COLO668 (cell line): ENCODE results near the gene SIGLEC11.
A peak's percentile ranks its signal among the peaks of the same experiment; 100 is the strongest.
"Not testable (repeated sequence)": the region's sequence is repeated elsewhere in the genome, so short reads cannot be mapped to it uniquely, and the experiment has no call there.

Experiments used
- DNase-seq: peaks from one replicate; lab custom pipeline; 2025; ENCODE audit not compliant: unreplicated experiment; lab: John Stamatoyannopoulos, UW

Gene SIGLEC11

DNA sequence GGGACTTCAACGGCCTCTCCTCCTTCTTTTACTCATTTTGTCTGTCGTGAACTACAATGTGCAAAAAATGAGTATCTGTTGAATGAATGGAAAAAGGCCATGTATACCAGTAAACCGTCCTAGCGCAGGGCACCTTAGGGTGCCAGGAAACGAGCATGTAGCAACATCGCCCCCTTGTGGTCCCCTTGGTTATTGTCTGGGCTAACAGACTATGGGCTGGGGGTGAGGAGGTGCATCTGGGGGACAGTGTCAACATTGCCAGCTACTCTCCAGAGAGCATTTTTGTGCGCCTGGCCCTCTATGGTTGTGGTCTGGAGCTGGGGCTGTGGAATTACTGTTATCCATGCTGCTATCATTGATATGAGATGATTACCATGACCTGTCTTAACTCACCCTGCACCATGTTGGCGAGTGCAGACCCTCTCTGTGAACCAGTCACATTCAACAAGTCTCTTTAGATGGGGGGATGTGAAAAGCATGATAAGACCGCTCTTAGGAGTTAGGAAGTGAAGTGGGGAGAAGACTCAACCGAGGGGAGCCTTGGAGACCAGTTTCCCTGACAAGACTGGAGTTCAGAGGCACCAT is 22.8 kb upstream of the SIGLEC11 start:
- peak; percentile 65 for DNase-seq

DNA sequence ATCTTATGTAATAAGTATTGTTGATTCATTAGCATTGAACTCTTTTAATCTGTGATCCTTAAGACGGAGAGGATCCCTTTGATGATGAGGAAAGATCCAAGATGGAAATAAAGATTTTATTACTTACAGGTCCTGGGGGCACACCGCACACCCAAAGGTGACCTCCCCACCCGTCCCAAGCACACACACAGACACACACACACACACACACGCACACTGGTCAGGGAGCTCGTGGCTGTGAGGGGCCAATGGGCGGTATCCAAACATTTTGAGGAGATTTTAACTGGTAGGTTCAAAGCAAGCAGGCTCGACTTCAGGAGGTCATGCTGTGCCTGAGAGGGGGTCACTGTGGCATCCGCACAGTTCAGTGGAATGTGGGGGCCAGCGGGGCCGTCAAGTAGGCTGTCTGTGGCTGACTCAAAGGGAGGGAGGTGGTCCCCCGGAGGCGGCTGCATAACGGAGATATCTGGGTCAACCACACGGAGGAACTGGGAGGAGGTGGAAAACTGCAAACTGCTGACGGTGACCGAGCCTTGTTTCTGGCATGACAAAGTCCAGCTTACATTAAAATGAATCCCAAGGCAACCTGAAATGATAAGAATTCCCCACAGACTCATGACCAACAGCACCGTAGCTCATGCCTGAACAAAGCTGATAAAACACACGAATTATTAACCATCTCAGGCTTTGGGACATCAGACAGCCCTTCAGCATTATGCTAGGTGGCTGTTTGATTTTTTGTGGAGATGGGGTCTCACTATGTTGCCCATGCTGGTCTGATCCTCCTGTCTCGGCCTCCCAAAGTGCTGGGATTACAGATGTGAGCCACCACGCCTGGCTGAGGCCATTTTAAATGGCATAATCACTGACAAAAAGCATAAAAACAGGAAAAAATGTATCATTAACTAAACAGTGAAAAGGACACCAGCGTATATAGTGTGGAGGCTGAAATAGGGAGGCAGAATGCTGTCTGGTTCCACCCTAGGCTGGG is 20.9 kb upstream of the SIGLEC11 start:
- DNase-seq, result no peak

DNA sequence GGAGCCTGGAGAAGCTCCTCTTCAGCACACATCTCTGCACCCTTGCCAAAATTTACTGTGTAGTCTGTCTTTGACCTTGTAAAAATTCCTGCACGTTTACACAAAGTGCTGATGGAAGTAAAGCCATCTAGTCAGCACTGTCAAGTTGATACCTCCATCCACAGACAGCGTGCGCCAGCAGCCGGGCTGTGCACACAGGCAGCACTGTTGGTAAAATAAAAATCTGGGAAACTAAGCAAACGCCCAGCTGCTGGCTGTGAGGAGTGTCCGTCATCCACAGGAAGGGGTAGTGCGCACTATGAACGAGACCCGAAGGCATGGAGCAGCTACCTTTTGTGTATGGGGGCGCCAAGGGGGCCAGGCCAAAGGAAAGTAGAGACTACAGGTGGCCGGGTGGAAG is 17.4 kb upstream of the SIGLEC11 start:
- DNase-seq, result no peak

DNA sequence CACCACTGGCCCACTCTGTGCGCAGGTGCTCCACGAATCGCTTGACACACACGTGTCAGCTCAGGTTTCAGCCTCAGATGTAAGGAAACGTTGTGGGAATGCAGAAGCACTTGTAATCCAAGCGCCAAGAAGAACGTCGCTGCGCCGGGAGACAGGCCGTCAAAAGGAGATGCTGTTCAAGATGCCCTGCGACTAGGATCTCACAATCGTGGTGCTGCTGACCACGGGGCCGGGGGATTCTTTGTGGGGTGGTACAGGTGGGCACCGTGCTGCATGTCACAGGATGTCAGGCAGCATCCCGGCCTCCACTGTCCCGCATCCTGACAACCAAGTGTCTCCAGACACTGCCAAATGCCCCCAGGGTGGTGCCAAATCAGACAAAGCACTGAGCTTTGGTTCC is 16.9 kb upstream of the SIGLEC11 start:
- DNase-seq, result no peak

DNA sequence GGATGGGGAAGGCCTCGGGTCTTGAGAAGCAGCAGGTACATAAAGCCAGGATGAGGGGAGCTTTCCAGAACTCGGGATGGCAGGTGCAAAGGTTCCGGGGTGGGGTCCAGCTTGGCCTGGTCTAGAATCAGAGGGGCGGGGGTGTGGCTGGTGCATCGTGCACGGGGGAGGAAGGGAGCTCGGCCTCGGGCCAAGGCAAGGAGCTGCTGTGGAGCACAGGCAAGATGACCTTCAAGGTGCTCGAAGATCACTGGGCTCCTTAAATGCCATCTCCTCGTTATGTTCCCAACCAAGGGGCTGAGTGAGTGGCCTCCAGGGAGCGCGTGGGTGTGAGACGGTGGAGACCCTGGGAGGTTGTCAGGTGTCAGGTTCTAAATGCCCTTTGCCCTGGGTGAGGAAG is 16.1 kb upstream of the SIGLEC11 start:
- no peak for DNase-seq

DNA sequence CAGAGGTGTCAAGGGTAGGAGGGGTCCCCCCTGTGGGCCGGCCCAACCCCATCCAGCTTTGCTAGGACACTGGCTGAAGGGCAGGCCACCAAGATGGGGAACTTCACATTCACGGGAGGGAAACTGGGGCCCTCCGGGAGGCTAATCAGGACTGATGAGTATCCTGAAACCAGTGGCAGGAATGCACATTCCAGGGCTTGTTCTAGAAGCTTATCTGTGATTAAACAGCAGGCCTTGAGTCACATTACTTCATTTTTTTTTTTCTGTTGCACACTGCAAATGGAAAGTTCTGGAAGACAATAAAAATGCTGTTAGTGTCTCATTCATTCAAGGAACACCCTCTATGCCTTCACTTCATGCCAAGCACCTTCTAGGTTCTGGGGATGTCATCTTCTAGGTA is 15.5 kb upstream of the SIGLEC11 start:
- no peak for DNase-seq

DNA sequence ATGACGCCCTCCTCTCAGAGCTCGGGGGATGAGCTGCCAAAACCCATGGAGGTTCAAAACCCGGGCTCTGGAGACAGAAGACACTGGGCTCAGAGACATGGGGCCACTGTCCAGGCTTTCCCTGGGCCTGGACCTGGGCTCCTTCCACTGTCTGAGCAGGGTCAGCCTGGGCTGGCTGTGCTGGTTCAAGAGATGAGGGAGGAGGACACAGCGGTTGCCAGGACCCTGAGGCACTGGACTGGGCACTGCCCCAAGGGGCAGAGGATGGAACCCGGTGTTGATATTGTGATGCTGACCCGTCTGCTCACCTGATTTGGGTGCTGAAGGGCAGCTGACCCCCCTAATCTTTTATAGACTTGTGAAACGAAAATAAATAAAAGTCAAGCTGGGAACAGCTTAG is 14.1 kb upstream of the SIGLEC11 start:
- no peak for DNase-seq

DNA sequence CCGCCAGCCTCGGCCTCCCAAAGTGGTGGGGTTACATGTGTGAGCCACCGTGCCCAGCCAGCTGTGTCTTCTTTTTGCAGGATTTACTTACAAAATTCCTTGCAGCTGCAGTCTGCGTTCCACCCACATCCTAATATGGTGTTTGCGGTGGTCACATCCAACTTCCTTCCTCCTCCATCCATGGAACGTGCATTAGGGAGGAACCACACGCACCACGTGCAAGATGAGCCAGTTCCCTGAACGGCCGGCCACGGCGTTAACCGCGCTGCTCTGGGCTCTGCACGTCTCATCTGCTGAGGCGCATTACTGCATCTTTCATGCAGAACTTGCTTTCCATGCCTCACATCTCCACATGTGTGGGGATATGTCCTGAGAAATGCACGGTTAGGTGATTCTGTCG is 13.0 kb upstream of the SIGLEC11 start:
- DNase-seq, result no peak

DNA sequence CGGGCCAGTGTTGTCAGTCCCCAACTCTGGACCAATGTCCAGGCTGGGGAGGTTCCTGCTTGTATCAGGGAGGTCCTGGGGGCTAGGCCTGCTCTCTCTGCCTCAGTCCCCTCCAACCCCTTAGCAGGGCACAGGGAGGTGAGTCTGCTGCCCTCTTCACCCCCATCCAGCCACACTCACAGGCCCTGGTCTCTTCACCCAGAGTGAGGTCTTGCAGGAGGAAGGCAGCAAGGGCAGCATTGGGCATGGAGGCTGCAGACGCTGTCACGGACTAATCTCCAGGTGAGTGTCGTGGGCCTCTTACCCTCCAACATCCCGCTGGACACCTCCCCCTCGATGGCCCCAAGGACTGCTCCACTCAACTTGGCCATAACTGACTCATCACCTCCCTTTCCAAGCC is 11.9 kb upstream of the SIGLEC11 start:
- DNase-seq, result no peak

DNA sequence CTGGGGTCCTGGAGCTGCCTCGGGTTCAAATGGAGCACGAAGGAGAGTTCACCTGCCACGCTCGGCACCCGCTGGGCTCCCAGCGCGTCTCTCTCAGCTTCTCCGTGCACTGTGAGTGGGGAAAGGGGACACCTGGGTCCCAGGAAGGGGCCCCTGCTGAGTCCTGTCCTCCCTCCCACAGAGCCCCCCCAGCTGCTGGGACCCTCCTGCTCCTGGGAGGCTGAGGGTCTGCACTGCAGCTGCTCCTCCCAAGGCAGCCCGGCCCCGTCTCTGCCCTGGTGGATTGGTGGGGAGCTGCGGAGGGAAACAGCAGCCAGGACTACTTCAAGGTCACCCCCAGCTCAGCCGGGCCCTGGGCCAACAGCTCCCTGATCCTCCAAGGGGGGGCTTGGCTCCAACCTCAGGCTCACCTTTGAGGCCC is 11.0 kb upstream of the SIGLEC11 start:
- DNase-seq, result no peak

DNA sequence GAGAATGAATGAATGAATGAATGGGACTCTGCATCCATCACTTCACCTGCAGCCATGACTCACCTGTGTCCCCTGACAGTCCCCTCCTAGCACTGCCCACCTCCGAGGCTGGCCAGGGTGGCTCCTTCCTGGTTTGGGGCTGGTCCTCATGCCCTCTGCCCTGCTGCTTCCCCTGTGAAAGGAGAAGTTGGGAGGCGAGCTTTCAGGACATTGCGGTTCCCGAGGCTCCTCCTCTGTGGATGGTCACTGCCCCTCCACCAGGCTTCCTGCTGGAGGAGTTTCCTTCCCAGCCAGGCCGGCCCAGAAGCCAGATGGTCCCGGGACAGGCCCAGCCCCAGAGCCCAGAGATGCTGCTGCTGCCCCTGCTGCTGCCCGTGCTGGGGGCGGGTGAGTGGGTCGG is 8.4 kb upstream of the SIGLEC11 start:
- not testable (repeated sequence) for DNase-seq

DNA sequence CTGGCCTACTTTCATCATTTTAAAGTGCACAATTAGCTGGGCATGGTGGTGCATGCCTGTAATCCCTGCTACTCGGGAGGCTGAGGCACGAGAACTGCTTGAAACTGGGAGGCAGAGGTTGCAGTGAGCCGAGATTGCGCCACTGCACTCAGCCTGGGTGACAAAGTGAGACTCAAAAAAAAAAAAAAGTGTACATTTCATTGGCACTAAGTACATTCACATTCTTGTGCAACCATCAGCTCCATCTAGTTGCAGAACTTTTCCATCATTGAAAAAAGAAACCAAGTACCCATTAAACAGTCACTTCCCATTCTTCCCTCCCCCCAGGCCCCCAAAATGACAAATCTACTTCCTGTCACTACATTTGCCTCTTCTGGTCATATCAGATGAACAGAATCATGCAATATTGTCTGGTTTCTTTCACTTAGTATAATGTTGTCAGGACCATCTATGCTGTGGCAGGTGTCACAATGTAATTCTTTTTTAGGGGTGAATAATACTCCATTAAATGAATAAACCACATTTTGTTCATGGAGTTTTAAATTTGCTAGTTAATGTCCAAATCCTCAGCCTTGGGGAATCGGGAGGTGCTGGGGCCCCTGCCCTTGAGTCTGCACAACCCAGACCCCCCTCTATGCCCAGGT is 7.4 kb upstream of the SIGLEC11 start:
- DNase-seq, result no peak

DNA sequence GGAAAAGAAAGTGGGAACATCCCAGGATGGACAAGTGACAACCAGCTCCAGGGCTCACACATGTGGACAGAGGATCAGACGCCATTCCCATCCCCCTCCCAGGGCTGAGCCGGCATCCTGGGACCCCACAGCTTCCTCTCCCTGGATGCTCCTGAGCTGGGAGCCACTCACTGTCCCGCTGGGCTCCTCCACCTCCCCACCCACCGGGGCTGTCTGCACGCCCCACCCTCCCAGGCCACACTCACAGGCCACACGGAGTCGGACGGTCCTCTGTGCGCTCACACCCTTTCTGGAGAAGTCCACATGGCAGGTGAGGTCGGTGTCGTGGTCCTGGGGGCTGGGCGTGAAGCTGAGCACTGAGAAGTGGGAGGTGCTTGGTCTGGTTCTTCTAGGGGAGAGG is 1.1 kb downstream of the SIGLEC11 start:
- DNase-seq, result not testable (repeated sequence)

DNA sequence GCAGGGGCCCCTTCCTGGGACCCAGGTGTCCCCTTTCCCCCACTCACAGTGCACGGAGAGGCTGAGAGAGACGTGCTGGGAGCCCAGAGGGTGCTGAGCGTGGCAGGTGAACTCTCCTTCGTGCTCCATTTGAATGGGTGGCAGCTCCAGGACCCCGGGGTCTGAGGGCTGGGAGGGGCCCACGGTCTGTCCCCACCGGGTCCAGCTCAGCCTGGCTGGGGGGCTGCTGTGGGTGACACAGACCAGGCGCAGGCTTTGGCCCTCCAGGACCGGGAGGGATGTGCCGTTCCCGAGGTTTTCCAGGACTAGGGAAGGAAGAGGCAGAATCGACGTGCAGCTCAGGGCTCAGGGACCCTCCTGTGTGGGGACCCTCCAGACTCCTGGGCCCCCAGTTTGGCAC is 2.4 kb downstream of the SIGLEC11 start:
- DNase-seq, result not testable (repeated sequence)

DNA sequence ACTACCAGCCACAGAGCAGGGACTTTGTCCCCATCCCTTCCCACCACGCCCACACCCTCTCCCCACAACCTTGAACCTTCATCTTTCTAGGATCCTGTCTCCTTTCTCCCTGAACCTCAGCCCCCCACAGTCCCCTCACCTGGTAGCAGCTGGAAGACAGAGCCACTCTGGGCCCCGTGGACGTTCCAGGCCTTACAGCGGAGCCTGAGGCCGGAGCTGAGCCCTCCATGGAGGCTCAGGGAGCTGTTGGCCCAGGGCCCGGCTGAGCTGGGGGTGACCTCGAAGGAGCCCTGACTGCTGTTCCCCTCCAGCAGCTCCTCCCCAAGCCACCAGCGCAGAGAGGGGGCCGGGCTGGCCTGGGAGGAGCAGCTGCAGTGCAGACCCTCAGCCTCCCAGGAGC is 2.8 kb downstream of the SIGLEC11 start:
- not testable (repeated sequence) for DNase-seq

DNA sequence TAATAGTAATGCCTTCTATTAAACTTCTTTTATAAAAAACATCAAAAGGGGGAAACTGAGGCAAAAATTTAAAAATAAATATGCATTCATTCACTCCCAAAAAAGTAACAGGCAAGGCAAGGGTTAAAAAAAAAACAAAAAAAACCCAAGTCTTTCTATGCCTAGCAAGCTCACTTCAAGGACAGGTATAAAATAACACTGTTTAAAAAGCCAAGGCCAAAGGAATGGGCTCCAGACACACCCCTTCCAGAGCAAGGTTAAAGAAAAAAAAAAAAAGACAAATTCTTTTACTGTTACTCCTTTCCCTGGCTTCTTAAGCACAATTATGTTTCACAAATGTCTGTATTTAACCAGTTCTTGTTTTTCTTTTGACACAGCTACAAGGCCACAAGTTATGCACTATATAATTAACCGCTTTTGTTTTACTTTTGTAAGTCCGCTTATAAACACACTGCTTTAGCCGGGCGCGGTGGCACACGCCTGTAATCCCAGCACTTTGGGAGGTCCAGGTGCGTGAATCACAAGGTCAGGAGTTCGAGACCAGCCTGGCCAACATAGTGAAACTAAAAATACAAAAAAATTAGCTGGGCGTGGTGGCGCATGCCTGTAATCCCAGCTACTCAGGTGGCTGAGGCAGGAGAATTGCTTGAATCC is 3.6 kb downstream of the SIGLEC11 start:
- DNase-seq, result no peak

DNA sequence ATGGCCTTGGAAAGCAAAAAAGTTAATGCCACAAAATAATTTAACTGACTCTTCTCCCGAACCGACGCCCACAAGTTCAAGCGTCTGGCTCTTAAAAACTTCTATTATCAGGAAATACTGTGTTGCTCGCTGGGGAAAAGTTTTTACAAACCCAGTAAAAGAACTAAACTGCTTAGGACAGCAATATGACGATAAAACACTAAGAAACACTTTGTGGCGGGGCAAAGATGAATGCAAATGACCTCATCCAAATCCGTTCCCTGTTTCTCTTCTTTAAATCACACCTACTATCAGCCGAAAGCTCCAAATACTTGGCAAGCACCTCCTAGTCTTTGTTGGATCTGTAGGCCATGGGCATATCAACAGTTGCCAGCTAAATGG is 4.9 kb downstream of the SIGLEC11 start:
- DNase-seq, result no peak

DNA sequence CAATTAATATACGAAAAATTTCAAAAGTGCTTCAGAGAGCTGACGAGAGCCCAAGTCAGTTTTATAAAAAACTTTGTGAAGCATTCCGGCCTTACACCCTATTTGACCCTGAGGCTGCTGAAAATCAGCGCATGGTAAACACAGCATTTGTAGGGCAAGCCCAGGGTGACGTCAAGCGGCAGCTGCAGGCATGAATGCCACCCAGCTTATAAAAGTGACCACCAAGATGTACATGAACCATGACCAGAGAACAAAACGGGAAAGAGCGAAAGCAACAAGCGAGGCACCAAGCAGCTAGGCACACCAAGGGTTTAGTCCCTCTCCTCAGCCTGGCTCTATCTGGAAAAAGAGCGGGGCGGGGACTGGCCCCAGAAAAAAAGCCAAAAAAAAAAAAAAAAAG is 6.0 kb downstream of the SIGLEC11 start:
- peak; percentile 62 for DNase-seq

DNA sequence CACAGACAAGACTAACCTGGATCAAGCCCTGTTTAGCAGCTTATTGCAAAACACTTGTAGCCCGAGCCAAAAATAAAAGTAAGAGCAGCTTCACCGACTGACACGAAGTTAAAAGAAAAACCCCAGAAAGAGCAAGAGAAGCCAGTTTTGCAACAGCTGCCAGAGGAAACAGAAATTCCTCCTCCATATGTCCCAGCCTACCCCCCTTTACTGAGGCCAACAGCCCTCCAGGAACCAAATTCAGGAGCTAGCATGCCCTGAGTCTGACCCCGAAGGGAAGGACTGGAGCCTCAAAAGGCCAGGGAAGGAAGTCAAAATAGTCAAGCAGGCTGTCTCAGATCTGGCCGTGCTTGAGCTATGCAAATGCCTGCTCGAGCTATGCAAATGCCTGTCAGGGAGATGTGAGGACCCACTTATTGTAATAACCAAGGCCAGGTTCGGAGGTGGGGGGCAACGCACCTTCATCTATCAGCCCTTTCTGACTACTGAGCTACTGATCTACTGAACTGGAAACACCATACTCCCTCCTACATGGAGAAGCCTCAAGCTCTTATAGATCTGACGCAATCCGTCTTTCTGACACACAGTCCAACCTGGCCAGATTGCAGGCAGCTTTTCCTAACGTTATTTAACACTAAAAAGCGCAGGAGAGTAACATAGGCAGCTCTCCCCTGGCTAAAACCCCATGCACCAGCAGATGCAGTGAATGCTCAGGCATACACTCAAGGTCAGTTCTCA is 6.7 kb downstream of the SIGLEC11 start:
- no peak for DNase-seq

DNA sequence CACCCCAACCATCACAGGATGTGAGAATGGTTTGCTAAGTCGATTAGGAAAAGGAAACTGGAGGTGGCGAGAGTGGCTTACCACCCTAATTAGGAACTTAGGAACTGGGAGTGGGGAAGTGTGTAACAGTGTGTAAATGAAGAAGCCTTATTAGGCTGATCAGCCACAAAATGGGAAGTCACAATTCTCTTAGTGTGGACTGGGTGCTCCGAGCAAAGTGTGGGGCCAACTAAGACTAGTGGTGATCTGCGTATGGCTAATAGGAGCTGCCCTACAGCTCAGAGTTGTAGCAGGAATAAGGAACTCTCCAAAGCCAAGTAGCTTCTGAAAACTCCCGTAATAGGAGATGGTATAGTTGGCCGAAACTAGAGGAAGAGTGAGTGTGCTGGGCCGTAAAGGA is 7.6 kb downstream of the SIGLEC11 start:
- DNase-seq, result no peak

DNA sequence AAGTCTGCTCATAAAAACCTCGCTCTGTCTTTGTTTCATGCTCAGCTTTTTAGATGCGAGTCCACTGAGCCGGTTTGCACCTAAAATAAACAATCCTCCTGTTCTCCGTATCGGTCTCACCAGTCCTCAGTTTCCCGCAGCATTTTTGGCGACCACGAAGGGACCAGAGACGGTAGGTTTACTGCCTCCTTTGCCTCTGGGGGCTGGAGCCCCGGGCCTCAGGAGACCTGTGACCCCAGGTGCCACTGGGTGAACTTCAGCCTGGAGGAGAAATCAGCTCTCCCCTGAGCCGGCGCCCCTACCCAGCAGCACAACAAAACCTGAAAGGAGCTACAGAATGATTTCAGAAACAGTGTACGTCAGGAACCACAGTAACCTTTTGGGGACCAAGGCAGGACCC is 8.1 kb downstream of the SIGLEC11 start:
- no peak for DNase-seq
